Skeletal muscle satellite cell (primary cell): ENCODE results near the gene LILRA1.
"Not testable (repeated sequence)": the region's sequence is repeated elsewhere in the genome, so short reads cannot be mapped to it uniquely, and the experiment has no call there.

ENCODE experiments used
- H3K27me3 ChIP-seq: 2 replicates; pipeline ENCODE4 v1.7.0; 2013; ENCODE audit warnings: low read length; ENCODE audit not compliant: control insufficient read depth, insufficient read depth
- H3K36me3 ChIP-seq: 2 replicates; pipeline ENCODE4 v1.7.0; 2013; ENCODE audit warnings: mild to moderate bottlenecking, control low read depth, low read length; ENCODE audit not compliant: insufficient read depth
- H3K4me1 ChIP-seq: 2 replicates; pipeline ENCODE4 v1.7.0; 2013; ENCODE audit warnings: low read length; ENCODE audit not compliant: control insufficient read depth, insufficient read depth
- H3K4me2 ChIP-seq: 2 replicates; pipeline ENCODE4 v1.7.0; 2013; ENCODE audit warnings: mild to moderate bottlenecking, low read length
- H3K4me3 ChIP-seq: 2 replicates; pipeline ENCODE4 v1.7.0; 2013; ENCODE audit warnings: low read length
- H3K9ac ChIP-seq: 2 replicates; pipeline ENCODE4 v1.7.0; 2013; ENCODE audit warnings: mild to moderate bottlenecking, low read depth, low read length, moderate library complexity
- H3K9me3 ChIP-seq: replicated peaks from 2 replicates; pipeline ENCODE4 v1.7.0; 2013; ENCODE audit warnings: mild to moderate bottlenecking, control low read depth, low read length

The LILRA1 gene

GRCh38 chr19:54609356-54609791 is 15.9 kb downstream of the LILRA1 start:
- Histone ChIP-seq H3K9ac (no peak overlapping the region), H3K4me2 (no peak overlapping the region), H3K4me3 (no peak overlapping the region), H3K36me3 (no peaks in the 10 kb centered on the region), H3K9me3 (peaks cover 11% of the 10 kb centered on the region), H3K4me1 (no peaks in the 10 kb centered on the region), H3K27me3 (no peaks in the 10 kb centered on the region)

- Histone ChIP-seq H3K4me1 (no peaks in the 10 kb centered on the region), H3K4me2 (no peak overlapping the region), H3K4me3 (no peak overlapping the region), H3K9me3 (peaks cover 11% of the 10 kb centered on the region), H3K27me3 (no peaks in the 10 kb centered on the region), H3K36me3 (no peaks in the 10 kb centered on the region), H3K9ac (no peak overlapping the region)
These were observed 19.0 kb downstream of the LILRA1 start for GRCh38 chr19:54612428-54612827.

DNA sequence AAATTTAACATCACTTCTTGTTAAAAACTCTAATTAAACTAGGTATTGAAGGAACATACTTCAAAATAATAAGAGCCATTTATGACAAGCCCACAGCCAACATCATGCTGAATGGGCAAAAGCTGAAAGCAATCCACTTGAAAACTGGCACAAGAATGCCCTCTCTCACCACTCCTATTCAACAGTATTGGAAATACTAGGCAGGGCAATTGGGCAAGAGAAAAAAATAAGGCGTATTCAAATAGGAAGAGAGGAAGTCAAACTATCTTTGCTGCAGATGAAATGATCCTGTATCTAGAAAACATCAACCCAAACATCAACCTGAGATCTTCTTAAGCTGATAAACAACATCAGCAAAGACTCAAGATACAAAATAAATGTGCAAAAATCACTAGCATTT is 21.3 kb downstream of the LILRA1 start:
- Histone ChIP-seq H3K27me3 (no peaks in the 10 kb centered on the region), H3K36me3 (no peaks in the 10 kb centered on the region), H3K9me3 (peaks cover 7% of the 10 kb centered on the region), H3K4me2 (no peak overlapping the region), H3K4me3 (no peak overlapping the region), H3K4me1 (no peaks in the 10 kb centered on the region), H3K9ac (no peak overlapping the region)

GRCh38 chr19:54616057-54616456 is 22.6 kb downstream of the LILRA1 start:
- no peak overlapping the region for H3K4me2 ChIP-seq
- H3K36me3 ChIP-seq, result no peaks in the 10 kb centered on the region
- H3K4me1 ChIP-seq, result no peaks in the 10 kb centered on the region
- H3K4me3 ChIP-seq, result no peak overlapping the region
- no peaks in the 10 kb centered on the region for H3K27me3 ChIP-seq
- H3K9ac ChIP-seq, result no peak overlapping the region
- H3K9me3 ChIP-seq, result peaks cover 7% of the 10 kb centered on the region

DNA sequence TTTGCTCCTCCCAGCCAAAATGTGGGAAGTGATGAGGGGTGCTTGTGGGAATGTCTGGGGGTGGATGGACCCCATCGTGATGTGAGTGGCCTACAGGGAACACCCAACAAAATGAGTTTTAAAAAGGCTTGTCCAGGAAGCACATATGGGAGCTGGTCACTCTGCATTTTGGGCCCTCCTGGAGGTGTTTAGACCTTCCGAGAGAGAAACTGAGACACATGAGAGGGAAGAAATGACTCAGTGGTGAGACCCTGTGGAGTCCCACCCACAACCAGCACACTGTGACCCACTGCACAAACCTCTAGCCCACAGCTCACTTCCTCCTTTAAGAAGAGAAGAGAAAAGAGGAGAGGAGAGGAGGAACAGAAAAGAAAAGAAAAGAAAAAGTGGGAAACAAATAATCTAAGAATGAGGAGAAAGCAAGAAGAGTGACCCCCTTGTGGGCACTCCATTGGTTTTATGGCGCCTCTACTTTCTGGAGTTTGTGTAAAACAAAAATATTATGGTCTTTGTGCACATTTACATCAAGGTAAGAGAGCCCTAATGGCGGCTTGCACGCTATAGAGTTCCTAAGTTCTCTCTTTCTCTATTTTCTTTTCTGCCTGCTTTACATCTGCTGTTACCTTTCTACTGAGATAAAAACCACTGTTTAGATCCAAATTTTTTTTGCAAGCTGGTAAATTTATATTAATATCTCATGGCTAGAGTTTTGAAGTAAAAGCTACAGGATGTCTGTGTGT is 23.6 kb downstream of the LILRA1 start:
- Histone ChIP-seq H3K4me2 (no peak overlapping the region), H3K4me1 (no peaks in the 10 kb centered on the region), H3K27me3 (no peaks in the 10 kb centered on the region), H3K9ac (no peak overlapping the region), H3K9me3 (peaks cover 7% of the 10 kb centered on the region), H3K4me3 (no peak overlapping the region), H3K36me3 (no peaks in the 10 kb centered on the region)

- Histone ChIP-seq H3K4me2 (no peak overlapping the region), H3K36me3 (no peaks in the 10 kb centered on the region)
These were observed 27.0 kb downstream of the LILRA1 start for GRCh38 chr19:54620464-54620863.

DNA sequence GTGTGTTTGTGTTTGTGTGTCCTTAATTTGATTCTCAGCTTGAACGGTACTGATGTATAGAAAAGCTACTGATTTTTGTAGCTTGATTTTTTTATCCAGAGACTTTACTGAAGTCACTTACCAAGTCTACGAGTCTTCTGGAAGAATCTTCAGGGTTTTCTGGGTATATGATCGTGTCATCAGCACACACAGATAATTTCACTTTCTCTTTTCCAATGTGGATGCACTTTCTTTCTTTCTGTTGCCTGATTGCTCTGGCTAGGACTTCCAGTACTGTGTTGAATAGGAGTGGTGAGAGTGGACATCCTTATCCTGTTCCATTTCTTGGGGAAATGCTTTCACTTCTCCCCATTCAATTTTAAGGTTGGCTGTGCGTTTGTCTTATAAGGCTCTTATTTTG is 29.0 kb downstream of the LILRA1 start:
- Histone ChIP-seq H3K36me3 (no peaks in the 10 kb centered on the region), H3K9ac (no peak overlapping the region), H3K4me3 (no peak overlapping the region), H3K4me2 (no peak overlapping the region), H3K27me3 (no peaks in the 10 kb centered on the region), H3K4me1 (no peaks in the 10 kb centered on the region), H3K9me3 (peaks cover 3% of the 10 kb centered on the region)

More at GRCh38 chr19:54620464-54620863, 27.0 kb downstream of the LILRA1 start:
- no peak overlapping the region for H3K4me3 ChIP-seq
- H3K27me3 ChIP-seq, result no peaks in the 10 kb centered on the region
- no peak overlapping the region for H3K9ac ChIP-seq
- no peaks in the 10 kb centered on the region for H3K4me1 ChIP-seq
- peaks cover 3% of the 10 kb centered on the region for H3K9me3 ChIP-seq

GRCh38 chr19:54624234-54624633 is 30.8 kb downstream of the LILRA1 start:
- not testable (repeated sequence) for H3K9ac ChIP-seq, H3K4me3 ChIP-seq, H3K36me3 ChIP-seq, H3K9me3 ChIP-seq, H3K4me1 ChIP-seq, H3K4me2 ChIP-seq, H3K27me3 ChIP-seq

GRCh38 chr19:54624934-54625730 is 31.7 kb downstream of the LILRA1 start:
- not testable (repeated sequence) for H3K4me3 ChIP-seq, H3K9ac ChIP-seq, H3K36me3 ChIP-seq

DNA sequence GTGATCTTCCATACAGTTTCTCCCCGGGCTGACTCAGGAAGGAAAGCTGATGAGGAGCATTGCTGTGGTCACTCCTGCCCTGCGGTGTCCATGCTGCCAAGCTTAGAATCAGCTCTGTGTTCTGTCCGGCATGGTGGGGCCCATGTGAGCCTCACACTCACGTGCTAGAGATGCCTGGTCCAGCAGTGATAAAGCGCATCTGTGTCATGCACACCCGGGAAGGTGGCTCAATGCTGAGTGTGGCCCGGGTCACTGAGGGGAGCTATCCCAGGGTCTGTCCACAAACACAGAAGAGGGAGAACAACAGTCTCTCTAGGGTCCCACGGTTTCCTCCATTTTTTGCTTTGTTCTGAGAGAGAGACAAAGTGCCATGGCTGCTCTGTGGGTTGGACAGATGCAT is 33.3 kb downstream of the LILRA1 start:
- H3K4me2 ChIP-seq, result no peak overlapping the region
- H3K4me1 ChIP-seq, result no peaks in the 10 kb centered on the region
- no peaks in the 10 kb centered on the region for H3K27me3 ChIP-seq
- H3K9me3 ChIP-seq, result peaks cover 3% of the 10 kb centered on the region
- no peaks in the 10 kb centered on the region for H3K36me3 ChIP-seq
- H3K9ac ChIP-seq, result no peak overlapping the region
- H3K4me3 ChIP-seq, result no peak overlapping the region

More at GRCh38 chr19:54624934-54625730, 31.7 kb downstream of the LILRA1 start:
- H3K27me3 ChIP-seq, H3K4me2 ChIP-seq, H3K4me1 ChIP-seq, H3K9me3 ChIP-seq: not testable (repeated sequence)

DNA sequence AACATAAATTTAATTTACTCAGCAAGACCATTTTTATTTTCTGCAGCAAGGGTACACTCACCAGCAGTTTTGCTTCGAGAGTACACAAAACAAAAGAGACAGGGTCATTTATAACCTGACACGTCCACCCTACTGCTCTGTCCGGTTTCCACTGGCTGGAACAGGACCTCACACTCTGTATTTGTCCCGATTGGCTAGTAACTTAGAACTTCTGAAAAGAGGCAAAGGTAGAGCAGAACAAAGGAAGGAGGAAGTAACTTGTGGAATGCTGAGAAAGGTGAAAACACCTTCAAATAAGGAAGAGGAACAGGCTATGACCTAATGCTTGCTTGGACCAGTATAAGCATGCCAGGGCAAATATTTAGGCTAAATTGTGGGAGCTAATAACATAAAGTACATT is 34.5 kb downstream of the LILRA1 start:
- H3K4me3 ChIP-seq, result not testable (repeated sequence)

DNA sequence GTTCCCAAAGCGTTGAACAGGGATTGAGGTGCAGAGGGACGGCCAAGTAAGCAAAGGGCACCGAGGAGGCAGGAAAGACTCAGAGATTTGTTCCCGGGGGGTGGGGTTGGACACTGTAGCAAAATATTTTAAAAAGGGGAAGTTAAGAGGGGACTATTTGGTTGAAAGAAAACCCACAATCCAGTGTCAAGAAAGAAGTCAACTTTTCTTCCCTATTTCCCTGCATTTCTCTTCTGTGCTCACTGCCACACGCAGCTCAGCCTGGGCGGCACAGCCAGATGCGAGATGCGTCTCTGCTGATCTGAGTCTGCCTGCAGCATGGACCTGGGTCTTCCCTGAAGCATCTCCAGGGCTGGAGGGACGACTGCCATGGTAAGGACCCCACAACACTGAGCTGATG is 36.8 kb downstream of the LILRA1 start, which contains the start of gene LILRB1:
Gene LILRB1, plus strand, starts transcription at position 223 of the 400 bp plus-strand sequence. CDS start 590 bp downstream, outside the sequence.
- not testable (repeated sequence) for H3K4me2 ChIP-seq, H3K4me3 ChIP-seq, H3K9ac ChIP-seq, H3K27me3 ChIP-seq, H3K9me3 ChIP-seq, H3K4me1 ChIP-seq, H3K36me3 ChIP-seq

More for the DNA sequence above, 34.5 kb downstream of the LILRA1 start:
- H3K9ac ChIP-seq, H3K4me2 ChIP-seq, H3K9me3 ChIP-seq, H3K27me3 ChIP-seq, H3K4me1 ChIP-seq, H3K36me3 ChIP-seq: not testable (repeated sequence)
